ENCODE results near the gene PRKCE.
A peak's percentile ranks its signal among the peaks of the same experiment; 100 is the strongest.

PRKCE gene

DNA sequence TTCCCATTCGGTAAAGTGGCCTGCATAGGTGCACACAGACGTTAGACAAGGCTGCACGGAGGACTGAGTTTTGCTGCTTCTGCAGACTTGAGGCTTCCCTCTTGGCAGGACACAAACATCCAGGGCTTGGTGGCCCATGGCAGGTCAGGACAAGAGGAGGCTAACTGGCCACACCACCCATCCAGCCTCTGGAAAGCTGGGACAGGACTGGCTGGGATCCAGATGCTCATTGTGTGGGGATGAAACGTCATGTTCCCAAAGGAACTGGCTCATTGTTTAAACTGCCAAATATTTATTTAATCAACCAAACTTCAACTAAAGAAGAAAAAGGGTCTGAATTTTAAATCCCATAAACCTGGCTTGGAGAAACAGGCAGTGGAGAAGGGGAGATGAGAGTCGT lies 406.7 kb downstream of the PRKCE start:
- DNase-seq (ENCODE audit: low read depth), result peak; percentile 20
- TF ChIP-seq CTCF (IDR thresholded peaks at IDR 0.05; ENCODE audit: insufficient read depth, low read depth, low read length, missing control alignments), result no peak
- H3K4me3 ChIP-seq (ENCODE audit: low read length), result no peak overlapping the region

- no peak overlapping the region for H3K4me3 ChIP-seq (ENCODE audit: low read length)
- TF ChIP-seq CTCF (IDR thresholded peaks at IDR 0.05; ENCODE audit: insufficient read depth, low read depth, low read length, missing control alignments), result peak; percentile 92
- DNase-seq (ENCODE audit: low read depth), result peak; percentile 78
Observed at GRCh38 chr2:46062637-46063412, 411.4 kb downstream of the PRKCE start.

DNA sequence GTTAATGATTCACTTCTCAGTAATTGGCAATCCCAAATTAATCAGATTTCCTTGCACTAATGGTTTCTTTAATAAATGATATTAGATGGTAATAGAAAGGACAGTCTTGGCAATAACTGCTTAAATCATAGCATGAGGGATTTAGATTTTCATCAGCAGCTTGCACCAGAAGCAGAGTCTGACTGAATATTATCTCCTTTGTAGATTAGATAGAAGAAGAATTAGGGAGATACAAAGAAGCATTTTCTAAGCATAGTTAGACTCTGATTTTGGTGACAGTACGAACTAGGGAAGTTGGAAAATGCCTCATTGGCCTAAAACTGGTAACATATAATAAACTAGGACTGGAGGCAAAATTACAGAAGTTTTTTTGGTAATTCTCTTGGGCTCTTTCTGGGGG lies 412.9 kb downstream of the PRKCE start:
- no peak for TF ChIP-seq CTCF (IDR thresholded peaks at IDR 0.05; ENCODE audit: insufficient read depth, low read depth, low read length, missing control alignments)
- no peak overlapping the region for H3K4me3 ChIP-seq (ENCODE audit: low read length)
- no peak for DNase-seq (ENCODE audit: low read depth)

DNA sequence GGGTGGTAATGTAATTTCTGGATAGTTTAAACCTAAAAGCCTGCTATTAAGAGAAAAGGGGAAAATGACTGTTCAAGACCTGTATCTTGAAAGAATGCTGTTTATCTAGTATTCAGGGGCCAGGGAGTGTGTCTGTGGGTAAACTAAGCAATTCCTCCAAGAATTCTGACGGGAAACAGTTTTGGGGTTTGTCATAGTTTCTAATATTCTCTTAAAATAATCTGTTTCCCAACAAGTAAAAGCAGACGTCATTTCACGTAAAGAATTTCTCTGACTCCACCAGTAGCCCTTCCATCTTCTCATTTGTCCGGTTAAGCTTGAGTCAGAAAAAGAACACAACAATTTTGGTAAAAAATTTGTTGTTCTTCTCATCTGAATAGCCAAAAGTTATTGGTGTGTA lies 413.7 kb downstream of the PRKCE start:
- no peak overlapping the region for H3K4me3 ChIP-seq (ENCODE audit: low read length)
- no peak for DNase-seq (ENCODE audit: low read depth)
- no peak for TF ChIP-seq CTCF (IDR thresholded peaks at IDR 0.05; ENCODE audit: insufficient read depth, low read depth, low read length, missing control alignments)

DNA sequence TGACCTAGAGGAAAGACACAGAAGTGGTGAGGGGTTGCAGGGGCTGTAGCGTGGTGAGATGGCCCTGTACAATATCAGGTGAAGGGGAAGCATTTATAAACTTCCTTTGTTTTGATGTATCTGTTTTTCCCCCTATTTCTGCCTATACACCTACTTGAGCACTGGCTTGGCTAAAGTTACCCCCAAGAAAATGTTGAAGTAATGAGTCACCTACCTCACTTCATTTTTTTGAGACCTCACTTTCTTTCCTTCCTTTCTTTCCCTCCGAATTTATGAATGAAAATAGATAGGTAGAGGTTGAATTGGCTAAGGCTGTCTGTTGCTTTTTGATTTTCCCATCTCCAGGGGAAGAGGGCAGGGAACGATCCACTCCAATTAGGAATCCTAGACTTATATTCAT lies 414.6 kb downstream of the PRKCE start:
- no peak for TF ChIP-seq CTCF (IDR thresholded peaks at IDR 0.05; ENCODE audit: insufficient read depth, low read depth, low read length, missing control alignments)

DNA sequence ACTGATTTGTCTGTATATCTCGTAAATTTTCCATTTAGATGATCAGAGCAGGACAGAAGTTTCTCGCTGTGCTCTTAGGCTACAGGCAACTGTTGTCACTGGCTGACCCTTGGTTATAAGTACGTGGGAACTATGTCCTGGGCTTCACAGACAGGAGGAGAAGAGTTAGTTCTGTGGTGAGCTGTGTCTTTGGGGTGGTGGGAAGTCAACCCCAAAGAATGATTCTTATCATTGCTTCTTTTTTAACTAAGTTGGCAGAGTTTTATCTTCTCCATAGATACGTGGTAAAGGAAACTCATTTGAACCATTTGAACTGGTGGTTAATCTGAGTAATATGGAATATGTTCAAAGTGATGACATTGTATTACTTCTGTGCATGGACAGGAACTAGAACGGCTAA lies 415.1 kb downstream of the PRKCE start:
- no peak overlapping the region for H3K4me3 ChIP-seq (ENCODE audit: low read length)
- no peak for TF ChIP-seq CTCF (IDR thresholded peaks at IDR 0.05; ENCODE audit: insufficient read depth, low read depth, low read length, missing control alignments)
- no peak for DNase-seq (ENCODE audit: low read depth)

More for the DNA sequence above, 414.6 kb downstream of the PRKCE start:
- no peak overlapping the region for H3K4me3 ChIP-seq (ENCODE audit: low read length)
- no peak for DNase-seq (ENCODE audit: low read depth)

- no peak for DNase-seq (ENCODE audit: low read depth)
- TF ChIP-seq CTCF (IDR thresholded peaks at IDR 0.05; ENCODE audit: insufficient read depth, low read depth, low read length, missing control alignments), result no peak
- H3K4me3 ChIP-seq (ENCODE audit: low read length), result no peak overlapping the region
Observed at GRCh38 chr2:46067062-46067461, 415.6 kb downstream of the PRKCE start.
